GM21526 (cell line): ENCODE measurements around the gene APOL2.

ENCODE experiments used
- ATAC-seq: cut with Tn5 transposase; IDR thresholded peaks from one replicate; pipeline ENCODE4 v1.9.1; 2021; ENCODE audit warnings: moderate library complexity; ENCODE audit not compliant: unreplicated experiment, low FRiP score

APOL2 gene

GRCh38 chr22:36180928-36181327 lies 58.4 kb downstream of the APOL2 start:
- ATAC-seq: no peak

GRCh38 chr22:36180038-36180880 lies 59.1 kb downstream of the APOL2 start:
- ATAC-seq: no peak

DNA sequence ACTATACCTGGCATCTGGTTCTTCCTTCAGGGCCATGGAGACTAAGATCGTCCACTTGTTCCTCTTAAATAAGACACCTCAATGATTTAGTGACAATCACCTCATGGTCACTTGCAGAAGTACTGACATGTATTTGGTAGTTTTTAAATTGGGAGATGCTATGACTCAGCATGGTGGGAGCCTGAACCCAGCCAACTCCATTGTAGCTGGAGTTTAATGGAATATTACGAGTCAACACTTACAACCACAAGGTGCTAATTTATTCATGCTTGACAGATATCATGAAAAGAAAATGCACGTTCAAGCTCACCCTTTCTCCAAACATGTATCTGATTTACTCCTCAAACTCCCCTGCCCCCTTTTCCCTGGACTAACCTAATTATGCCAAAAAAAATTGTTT lies 62.2 kb downstream of the APOL2 start:
- no peak for ATAC-seq
